ENCODE measurements around the gene PFKFB3.

PFKFB3 gene

GRCh38 chr10:6296828-6297251 is 94.1 kb downstream of the PFKFB3 start:
- no peaks in the 10 kb centered on the region for H3K9me3 ChIP-seq (replicated peaks; ENCODE audit: insufficient read depth, low read length)
- H3K4me2 ChIP-seq (ENCODE audit: low read depth, low read length) = no peak overlapping the region
- H3K27ac ChIP-seq (ENCODE audit: low read length) = no peak overlapping the region
- no peaks in the 10 kb centered on the region for H3K36me3 ChIP-seq (replicated peaks; ENCODE audit: insufficient read depth, low read length)
- no peak for TF ChIP-seq EZH2phosphoT487 (IDR thresholded peaks at IDR 0.05; ENCODE audit: low read length)
- TF ChIP-seq CTCF (IDR thresholded peaks at IDR 0.05; ENCODE audit: low read length) = no peak
- TF ChIP-seq EZH2 (optimal IDR thresholded peaks at IDR 0.05; ENCODE audit: low read depth, low read length) = no peak
- no peaks in the 10 kb centered on the region for H4K20me1 ChIP-seq (ENCODE audit: insufficient read depth, low read length)
- H3K4me3 ChIP-seq (ENCODE audit: low read length) = no peak overlapping the region
- H3K4me1 ChIP-seq (ENCODE audit: low read length) = peaks cover 37% of the 10 kb centered on the region
- no peaks in the 10 kb centered on the region for H3K9me2 ChIP-seq (replicated peaks; ENCODE audit: insufficient read depth, low read length)
- no peaks in the 10 kb centered on the region for H3K27me3 ChIP-seq (replicated peaks; ENCODE audit: insufficient read depth, low read length)
- H3K9ac ChIP-seq (ENCODE audit: low read length) = no peak overlapping the region
- peaks cover 35% of the 10 kb centered on the region for H3F3A ChIP-seq (ENCODE audit: insufficient read depth, low read length)
- H3K79me2 ChIP-seq (ENCODE audit: low read length) = no peaks in the 10 kb centered on the region
- H2AFZ ChIP-seq (ENCODE audit: low read length) = no peak overlapping the region
- DNase-seq = no peak

GRCh38 chr10:6297522-6297921 is 94.8 kb downstream of the PFKFB3 start:
- Histone ChIP-seq H3K4me3 (ENCODE audit: low read length) (no peak overlapping the region), H3K27me3 (replicated peaks; ENCODE audit: insufficient read depth, low read length) (no peaks in the 10 kb centered on the region), H4K20me1 (ENCODE audit: insufficient read depth, low read length) (no peaks in the 10 kb centered on the region), H3K4me2 (ENCODE audit: low read depth, low read length) (no peak overlapping the region), H3K4me1 (ENCODE audit: low read length) (peaks cover 38% of the 10 kb centered on the region), H3K27ac (ENCODE audit: low read length) (no peak overlapping the region), H3F3A (ENCODE audit: insufficient read depth, low read length) (peaks cover 35% of the 10 kb centered on the region), H3K79me2 (ENCODE audit: low read length) (no peaks in the 10 kb centered on the region), H3K9me2 (replicated peaks; ENCODE audit: insufficient read depth, low read length) (no peaks in the 10 kb centered on the region), H3K36me3 (replicated peaks; ENCODE audit: insufficient read depth, low read length) (no peaks in the 10 kb centered on the region), H3K9ac (ENCODE audit: low read length) (no peak overlapping the region), H3K9me3 (replicated peaks; ENCODE audit: insufficient read depth, low read length) (no peaks in the 10 kb centered on the region), H2AFZ (ENCODE audit: low read length) (no peak overlapping the region)
- no peak for DNase-seq
- TF ChIP-seq EZH2 (optimal IDR thresholded peaks at IDR 0.05; ENCODE audit: low read depth, low read length) (no peak), CTCF (IDR thresholded peaks at IDR 0.05; ENCODE audit: low read length) (no peak), EZH2phosphoT487 (IDR thresholded peaks at IDR 0.05; ENCODE audit: low read length) (no peak)

GRCh38 chr10:6297951-6298381 is 95.2 kb downstream of the PFKFB3 start:
- no peaks in the 10 kb centered on the region for H3K27me3 ChIP-seq (replicated peaks; ENCODE audit: insufficient read depth, low read length)
- H3K9me2 ChIP-seq (replicated peaks; ENCODE audit: insufficient read depth, low read length) = no peaks in the 10 kb centered on the region
- H3K27ac ChIP-seq (ENCODE audit: low read length) = no peak overlapping the region
- H3K4me2 ChIP-seq (ENCODE audit: low read depth, low read length) = no peak overlapping the region
- H3K79me2 ChIP-seq (ENCODE audit: low read length) = no peaks in the 10 kb centered on the region
- TF ChIP-seq EZH2phosphoT487 (IDR thresholded peaks at IDR 0.05; ENCODE audit: low read length) = no peak
- no peak for TF ChIP-seq CTCF (IDR thresholded peaks at IDR 0.05; ENCODE audit: low read length)
- TF ChIP-seq EZH2 (optimal IDR thresholded peaks at IDR 0.05; ENCODE audit: low read depth, low read length) = no peak
- no peak overlapping the region for H3K9ac ChIP-seq (ENCODE audit: low read length)
- no peaks in the 10 kb centered on the region for H3K9me3 ChIP-seq (replicated peaks; ENCODE audit: insufficient read depth, low read length)
- H3K4me1 ChIP-seq (ENCODE audit: low read length) = peaks cover 38% of the 10 kb centered on the region
- peaks cover 35% of the 10 kb centered on the region for H3F3A ChIP-seq (ENCODE audit: insufficient read depth, low read length)
- H3K36me3 ChIP-seq (replicated peaks; ENCODE audit: insufficient read depth, low read length) = no peaks in the 10 kb centered on the region
- H2AFZ ChIP-seq (ENCODE audit: low read length) = no peak overlapping the region
- no peak for DNase-seq
- H4K20me1 ChIP-seq (ENCODE audit: insufficient read depth, low read length) = no peaks in the 10 kb centered on the region
- no peak overlapping the region for H3K4me3 ChIP-seq (ENCODE audit: low read length)
